Effector CD8-positive, alpha-beta T cell (primary cell): ENCODE data around the gene SLC9A7.
"Not testable (repeated sequence)": the region's sequence is repeated elsewhere in the genome, so short reads cannot be mapped to it uniquely, and the experiment has no call there.

Source experiments
- DNase-seq: peaks from one replicate; lab custom pipeline; 2025; lab: John Stamatoyannopoulos, UW

Gene SLC9A7

DNA sequence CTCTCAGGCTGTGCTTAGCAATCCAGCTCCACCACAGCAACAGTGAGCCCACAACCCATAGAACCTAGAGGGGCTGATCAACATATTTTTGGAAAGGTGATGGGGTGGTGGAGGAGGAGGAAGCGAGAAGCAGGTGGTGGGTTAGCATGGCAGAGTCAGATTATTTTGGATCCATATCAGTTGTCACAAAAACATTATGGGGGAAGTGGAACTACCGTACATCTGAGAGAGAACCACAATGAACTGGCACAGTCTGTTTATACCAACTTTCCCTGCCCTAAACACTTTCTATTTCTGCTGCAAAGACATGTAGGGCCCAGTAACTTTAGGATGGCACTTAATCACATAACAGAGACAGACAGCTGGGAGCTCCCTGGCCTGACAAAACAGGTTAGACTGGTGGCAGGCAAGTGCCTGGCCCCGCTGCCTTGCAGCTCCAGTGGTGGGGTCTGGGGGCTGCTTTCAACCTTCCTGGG lies 4.3 kb downstream of the SLC9A7 start:
- no peak for DNase-seq

DNA sequence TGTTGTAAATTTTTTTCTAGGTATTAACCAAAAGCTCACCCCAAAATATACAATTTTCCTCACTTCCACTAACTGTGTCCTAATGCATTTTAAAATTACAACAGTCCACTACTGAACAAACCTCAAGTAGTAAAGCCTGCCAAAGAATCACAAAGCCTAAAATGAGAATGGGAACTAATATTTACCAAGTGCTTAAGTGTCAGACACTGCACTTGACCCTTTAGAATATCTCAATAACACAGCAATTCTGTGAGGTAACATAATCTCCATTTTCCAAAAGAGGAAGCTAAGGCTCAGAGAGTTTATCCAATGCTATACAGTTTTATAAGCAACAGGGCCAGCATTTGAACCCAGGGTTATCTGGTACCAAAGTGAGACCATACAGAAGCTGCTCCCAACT lies 4.9 kb downstream of the SLC9A7 start:
- DNase-seq: no peak

DNA sequence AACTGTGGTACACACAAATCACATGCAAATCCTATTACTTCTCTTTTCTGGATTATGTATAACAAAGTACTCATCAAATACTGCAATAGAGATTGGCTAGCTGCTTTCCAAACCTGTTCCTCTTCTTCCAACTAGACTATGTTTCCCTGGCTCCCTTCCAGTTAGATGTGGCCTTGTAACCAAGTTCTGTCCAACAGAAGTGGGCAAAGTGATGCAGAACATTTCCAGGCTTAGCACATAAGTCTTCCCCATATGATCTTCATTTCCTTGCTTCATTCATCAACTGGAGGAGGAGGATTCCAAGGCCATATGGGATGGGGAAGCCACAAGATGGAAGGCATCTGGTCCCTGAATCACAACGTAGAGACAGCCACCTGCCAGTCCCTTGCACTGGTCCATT lies 8.0 kb downstream of the SLC9A7 start:
- DNase-seq: no peak

DNA sequence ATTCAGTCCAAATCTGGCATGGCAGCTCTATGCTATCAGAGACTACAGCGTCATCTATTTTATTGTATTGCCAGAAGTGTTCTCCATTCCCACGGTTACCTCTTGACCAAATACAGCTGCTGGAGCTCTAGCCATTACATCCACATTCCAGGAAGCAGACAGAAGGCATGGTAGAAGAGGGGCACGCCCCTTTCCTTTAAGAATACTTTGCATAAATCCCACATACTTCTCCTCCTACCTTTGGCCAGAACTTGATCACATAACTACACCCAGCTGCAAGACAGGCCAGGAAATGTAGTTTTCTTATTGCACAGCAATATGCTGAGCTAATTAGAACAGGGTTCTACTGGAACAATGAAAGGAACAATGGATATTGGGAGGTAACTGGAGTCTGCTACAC lies 14.9 kb downstream of the SLC9A7 start:
- DNase-seq: no peak

DNA sequence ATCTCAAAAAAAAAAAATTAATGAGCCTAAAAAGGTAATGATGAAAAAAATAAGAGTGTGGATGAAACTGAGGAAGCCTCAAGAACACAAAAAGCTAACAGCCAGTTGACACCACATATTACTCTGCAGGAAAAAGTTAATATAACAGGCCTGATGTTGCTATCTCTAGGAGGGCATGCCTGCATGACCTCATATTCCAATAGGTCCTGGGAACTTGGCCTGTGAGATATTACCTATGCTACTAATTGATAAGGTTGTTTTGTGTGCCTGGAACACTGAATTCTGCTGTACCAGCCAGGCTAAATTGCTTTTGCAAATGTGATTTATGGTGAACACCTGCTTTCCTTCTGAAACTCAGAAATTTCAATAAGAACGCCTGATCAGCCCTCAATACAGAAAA lies 15.9 kb downstream of the SLC9A7 start:
- DNase-seq: no peak

DNA sequence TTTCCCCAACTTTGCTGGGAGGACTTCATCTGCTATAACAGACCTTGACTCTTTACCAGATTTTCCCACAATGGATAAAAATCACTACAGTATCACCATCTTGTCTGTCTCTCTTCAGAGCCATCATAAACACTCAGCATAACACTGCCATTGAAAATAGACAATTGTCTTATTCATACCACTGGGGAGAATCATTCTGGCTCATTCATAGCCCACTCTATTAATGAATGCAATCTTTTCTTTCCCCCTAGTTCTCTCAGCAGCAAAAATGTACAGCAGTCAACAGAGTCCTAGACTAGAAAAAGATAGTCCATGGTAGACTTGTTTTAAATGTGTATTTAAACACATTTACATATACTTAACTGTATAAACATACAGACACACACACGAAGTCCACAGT lies 19.2 kb downstream of the SLC9A7 start:
- DNase-seq: no peak

DNA sequence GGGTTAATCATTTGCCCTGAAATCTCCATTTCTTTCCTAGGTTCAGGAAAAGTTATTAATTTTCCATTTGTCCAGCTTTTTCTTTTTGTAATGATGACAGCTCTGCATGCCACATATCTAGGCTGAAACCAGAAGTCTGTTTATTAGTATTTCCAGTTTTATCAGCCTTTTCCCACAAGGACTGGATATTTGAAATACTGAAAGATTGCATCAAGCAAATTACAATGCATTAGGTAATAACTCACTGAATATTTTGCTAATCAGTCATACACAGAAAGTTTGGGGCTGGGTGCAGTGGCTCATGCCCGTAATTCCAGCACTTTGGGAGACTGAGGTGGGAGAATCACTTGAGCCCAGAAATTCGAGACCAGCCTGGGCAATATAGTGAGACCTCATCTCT lies 21.5 kb downstream of the SLC9A7 start:
- DNase-seq: no peak

DNA sequence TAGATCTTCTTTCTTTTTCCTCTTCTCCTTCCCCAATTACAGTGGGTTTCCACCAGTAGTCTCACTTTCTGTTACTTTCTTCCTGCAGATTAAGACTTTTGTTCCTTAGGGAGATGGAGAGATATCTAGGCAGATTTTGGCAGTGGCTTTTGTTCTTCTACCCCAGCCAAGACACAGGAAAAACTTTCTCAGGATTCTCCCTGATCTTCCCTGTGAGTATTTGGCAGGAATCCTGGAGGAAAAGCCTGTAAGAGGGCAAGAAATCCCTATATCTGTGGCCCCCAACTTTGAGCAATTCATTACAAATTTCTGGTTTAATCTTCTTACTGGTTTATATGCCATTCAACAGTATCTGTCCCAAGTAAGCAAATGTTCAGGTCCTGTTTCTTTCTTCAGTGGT lies 21.9 kb downstream of the SLC9A7 start:
- DNase-seq: no peak

DNA sequence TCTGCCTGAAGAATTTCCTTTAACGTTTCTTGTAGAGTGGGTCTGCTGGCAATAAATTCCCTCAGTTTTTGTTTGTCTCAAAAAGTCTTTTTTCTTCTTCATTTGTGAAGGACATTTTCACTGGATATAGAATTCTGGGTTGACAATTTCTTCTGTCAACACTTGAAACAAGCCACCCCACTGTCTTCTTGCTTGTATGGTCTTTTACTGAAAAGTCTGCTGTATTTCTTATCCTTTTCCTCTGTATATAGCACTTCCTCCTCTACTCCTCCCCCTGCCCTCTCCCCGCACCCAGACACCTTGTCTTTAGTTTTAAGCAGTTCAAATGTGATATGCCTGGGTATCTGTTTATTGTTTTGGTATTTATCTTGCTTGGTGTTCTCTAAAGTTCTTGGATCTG lies 23.3 kb downstream of the SLC9A7 start:
- no peak for DNase-seq

DNA sequence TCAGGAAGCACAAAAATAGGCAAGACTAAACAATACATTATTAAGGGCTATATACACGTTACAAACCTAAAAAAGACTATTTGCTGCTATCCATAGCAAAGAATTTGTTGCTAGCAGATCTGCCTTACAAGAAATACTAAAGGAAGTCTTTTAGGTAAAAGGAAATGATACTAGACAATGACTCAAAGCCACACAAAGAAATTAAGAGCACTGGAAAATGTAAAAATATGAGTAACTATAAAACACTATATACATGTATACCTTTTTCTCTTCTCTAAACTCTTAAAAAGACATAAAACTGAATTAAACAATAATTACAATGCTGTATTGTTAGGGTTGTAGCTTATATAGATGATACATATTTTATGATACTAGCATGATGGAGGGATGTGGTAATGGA lies 25.7 kb downstream of the SLC9A7 start:
- DNase-seq: no peak

DNA sequence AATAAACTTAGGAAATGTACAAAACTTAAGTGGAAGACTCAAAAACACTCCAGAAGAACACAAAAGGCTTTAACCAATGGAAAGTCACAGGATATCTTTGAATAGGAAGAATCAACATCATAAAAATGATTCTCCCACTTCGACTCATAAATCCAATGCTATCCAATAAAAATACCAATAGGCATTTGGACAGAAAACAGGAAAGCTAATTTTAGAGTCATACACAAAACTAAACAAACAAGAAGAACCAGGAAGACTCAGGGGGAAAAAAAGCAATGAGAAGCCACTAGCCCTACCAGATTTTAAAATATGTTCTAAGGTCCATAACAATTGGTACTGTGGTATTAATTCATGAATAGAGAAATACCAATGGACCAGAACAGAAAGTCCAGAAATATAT lies 28.2 kb downstream of the SLC9A7 start:
- no peak for DNase-seq

DNA sequence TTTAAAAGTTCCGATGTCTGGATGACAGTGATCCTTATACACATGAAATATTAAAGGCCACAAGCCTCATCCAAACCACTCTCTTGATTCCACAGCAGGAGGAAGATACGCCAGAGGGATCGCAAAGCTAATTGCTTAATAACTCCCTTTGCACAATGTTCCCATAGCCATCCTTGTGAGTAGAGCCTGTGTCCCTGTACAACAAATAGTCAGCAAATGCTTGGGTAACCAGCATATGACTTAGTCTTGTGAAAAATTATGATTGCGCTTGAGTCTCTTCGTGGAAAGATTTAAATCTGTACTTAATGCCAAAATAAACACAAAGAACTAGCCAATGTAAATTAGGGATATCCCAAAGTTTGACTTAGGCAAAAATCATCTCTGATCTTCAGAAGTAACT lies 31.5 kb downstream of the SLC9A7 start:
- no peak for DNase-seq

DNA sequence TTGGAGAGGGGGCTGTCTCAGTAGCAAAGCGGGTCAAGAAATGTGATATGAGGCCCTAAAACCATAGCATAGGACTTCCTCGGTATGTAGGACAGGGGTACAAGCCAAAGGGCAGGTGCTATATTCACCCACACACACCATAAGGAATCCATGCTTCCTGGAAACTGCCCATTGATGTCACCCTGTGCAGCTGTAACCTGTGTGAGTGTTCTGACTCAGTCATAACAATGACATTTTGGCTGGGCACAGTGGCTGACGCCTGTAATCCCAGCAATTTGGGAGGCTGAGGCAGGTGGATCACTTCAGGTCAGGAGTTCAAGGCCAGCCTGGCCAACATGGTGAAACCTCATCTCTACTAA lies 35.4 kb downstream of the SLC9A7 start:
- DNase-seq: not testable (repeated sequence)

DNA sequence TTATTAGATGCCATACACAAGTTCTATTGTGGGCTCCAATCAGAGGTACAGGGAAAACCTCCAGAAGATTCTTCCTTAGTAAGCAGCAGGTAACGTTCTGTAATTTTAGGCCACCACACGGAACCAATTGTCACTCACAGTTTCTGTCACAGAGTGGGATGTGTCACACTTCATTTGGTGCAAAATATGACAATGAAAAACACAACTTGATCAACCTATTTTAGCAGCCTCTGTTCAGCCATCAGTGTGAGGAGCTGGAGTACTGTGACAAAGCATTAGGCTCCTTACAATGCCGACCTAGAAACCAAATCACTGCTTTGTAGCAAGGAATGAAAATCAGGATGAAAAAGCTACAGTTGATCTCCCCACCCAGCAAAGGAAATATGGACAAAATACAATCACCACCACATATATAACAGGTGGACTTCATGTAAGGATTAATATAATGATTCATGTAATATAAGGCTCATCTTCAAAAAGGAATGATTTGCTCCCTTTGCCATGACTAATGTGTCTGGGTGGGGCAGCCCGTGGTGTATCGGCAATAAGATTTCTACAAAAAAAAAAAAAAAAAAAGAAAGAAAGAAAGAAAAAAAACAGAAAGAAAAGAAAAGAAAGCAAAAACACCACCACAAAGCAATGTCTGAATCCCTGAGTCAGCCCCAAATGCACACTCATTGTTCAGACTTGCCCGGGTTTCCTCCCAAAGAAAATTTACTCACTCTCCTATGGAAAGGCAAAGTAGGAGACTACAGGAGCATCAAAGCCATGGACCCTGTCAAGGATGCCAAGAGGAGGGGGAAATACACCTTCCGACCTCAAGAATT lies 36.0 kb downstream of the SLC9A7 start:
- no peak for DNase-seq

DNA sequence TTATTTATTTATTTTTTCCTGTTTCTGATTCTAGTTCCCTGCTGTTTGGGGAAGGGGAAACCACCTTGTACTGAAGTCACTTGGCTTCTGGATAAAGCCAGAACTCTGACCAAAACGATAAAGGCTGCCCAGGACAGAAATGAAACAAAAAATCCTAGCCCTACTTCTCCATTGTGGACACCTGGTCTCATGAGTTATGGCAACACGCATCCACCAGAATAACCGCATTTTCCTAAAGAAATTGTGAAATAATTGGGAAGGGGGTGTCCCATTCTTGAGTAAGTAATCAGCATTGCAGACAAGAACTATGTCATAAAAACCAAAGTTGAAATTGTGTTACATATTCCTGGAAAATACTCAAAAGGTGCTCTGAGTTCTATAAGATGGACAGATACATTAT lies 42.1 kb downstream of the SLC9A7 start:
- no peak for DNase-seq

DNA sequence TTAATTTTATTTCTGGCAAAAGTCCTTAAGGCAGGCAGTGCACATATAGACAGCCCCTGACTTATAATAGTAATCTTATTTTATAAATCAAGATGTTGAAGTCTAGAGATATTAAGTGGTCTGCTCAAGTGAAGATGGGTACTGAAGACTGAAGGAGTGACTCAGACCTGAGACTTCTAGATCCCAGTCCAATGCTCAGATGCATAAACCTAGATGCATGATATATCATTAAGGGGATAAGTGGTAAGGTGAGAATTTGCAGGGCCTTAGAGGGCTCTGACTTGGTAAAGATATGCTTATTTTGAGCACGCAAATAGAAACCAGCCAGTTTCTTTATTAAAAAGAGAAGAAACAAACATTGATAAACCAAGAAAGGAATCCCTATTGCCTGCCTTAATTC lies 42.9 kb downstream of the SLC9A7 start:
- no peak for DNase-seq

DNA sequence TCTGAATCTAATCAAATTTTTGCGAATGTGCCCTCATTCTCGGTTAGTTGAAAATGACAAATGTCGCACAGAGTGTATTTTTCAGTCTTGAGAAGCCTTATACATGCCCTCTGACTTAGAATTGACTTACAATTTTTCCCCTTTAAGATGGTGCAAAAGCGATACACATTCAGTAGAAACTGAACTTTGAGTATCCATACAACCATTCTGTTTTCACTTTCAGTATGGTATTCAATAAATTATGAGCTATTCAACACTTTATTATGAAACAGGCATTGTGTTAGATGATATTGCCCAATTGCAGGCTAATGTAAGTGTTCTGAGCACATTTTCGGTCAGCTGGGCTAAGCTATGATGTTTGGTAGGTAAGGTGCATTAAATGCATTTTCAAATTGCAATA lies 43.4 kb downstream of the SLC9A7 start:
- no peak for DNase-seq

DNA sequence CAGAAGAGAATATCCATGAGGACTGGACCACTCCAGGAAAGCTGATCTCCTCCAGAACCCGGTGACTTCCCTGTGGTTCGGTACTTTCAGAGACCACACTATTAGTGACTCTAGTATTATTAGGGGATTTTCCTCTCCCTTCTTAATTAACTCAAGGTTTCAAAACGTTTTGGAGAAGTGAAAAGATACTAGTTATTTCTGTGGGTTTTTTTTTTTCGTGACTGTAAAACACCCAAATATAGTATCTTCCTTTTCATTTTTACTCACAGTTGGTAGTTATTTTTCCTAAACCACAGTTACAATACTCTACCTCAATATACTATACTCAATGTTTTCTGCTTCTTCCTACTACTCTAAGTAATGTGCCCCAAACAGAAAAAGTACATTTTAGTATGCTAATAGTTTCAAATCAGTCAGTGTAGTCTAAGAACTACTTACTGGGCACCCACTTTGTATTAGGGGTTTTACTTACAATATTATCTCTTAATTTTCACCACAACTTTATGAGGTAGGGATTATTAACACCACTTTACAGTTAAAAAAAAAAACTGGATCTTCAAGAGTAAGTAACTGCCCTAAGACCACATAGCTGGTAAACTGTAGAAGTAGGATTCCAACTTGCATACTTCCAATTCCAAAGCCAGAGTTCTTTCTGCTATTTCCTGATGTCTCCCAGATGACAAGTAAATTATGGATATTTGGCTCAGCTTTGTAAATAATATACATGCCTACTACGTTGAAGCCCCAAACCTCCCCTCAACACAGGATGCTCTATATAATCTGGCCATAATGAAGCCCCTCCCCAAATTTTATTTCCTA lies 45.0 kb downstream of the SLC9A7 start:
- no peak for DNase-seq

DNA sequence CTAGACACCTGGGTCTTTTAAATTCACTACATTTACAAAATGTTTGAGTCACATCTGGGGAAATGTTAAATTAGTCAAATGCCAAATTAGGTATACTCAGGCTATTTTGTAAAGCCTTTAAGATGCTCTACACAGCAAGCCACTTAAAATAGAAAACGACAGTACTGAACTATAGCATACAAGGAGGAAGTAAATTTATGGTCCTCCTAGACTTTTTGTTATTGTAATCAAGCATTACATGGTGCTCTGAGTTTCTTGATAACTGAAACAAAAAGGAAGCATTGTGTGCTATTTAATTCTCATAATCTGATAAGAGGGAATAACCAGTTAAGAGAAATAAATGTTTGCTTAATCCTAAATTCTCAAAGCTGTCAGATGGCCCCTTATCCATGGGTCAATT lies 46.2 kb downstream of the SLC9A7 start:
- no peak for DNase-seq

DNA sequence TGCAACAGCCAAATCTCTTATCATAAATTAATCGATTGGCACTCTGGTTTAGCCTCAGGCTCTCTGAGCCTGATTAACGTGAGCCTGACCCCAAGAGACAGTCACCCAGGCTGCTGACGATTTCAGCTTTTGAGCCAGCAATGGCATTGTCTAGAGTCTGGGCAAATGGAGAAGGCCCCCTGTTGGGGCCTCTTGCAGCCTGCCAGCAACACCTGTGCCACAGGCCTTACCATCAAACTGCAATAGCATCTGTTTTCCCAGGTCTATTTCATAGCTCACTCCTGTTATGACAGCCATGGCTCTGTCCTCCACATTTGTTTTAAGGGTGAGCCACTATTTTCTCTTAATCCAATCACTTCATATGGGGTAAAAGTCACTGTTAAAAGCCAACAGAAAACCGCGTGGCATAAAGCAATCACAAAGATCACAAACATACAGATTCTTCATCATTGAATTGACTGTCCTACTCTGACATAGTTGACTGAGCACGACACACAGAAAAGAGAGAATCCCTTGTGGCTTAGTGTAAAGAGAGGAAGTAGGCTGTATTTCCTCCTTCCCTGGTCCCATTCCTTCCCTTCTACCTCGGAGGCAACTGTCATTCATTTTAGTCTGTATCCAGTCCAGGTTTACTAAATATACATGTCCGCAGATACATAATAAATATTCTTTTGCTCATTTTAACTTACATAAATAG lies 47.8 kb downstream of the SLC9A7 start:
- no peak for DNase-seq

DNA sequence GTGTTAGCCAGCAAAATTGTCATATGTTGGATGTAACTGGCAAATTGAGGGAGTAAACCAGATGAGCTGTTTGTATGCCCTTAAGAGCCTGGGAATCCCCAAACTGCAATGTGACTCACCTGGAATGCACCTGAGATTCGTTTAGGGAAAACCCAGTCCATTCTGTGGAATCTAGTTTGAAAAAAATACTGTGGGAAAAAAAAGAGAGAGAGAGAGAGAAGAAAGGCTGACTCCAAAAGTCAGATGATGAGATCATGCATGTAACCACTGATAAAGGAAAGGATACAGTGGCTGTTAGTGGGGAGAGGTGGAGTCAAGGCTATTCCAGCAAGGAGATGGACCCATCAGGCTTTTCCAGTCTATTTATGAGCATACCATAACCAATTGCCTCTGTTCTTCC lies 48.5 kb downstream of the SLC9A7 start:
- DNase-seq: no peak

DNA sequence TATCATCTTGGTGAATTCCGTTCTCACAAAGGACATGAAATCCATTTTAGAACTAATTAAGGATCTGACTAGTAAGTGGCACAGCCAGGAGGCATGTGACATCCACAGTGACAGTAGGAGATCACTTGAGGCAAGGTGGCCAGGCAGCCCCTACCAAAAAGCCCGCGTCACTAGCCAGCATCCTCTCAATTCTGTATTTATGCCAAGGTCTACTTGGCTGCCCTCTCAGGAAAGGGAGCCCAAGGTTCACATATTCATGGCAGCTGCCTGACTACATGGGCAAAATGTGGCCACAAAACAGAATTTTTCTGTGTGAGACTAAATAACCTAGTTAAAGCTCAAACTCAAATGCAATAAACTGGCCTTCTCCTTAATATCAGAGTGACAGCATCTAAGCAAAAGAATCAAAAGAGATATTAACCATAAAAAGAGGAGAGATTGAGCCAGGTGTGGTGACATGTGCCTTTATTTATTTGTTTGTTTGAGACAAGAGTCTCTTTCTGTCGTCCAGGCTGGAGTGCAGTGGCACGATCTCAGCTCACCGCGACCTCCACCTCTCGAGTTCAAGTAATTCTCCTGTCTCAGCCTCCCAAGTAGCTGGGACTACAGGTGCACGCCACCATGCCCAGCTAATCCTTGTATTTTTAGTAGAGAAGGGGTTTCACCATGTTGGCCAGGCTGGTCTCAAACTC lies 51.5 kb downstream of the SLC9A7 start:
- DNase-seq: no peak
